Epithelial cell of esophagus (primary cell): ENCODE results near the gene HDAC7.
A peak's percentile ranks its signal among the peaks of the same experiment; 100 is the strongest.
"Not testable (repeated sequence)": the region's sequence is repeated elsewhere in the genome, so short reads cannot be mapped to it uniquely, and the experiment has no call there.

Experiments
- DNase-seq: peaks from one replicate; pipeline ENCODE4 v3.0.0; 2010; ENCODE audit warnings: low read depth
- H3K4me3 ChIP-seq: 2 replicates; pipeline ENCODE4 v1.5.1; 2011; ENCODE audit warnings: mild to moderate bottlenecking, low read length, control low read depth
- TF ChIP-seq, protein P1 (sequence below): IDR thresholded peaks from 2 replicates; pipeline ENCODE4 v1.5.1; 2011; ENCODE audit warnings: low read depth, mild to moderate bottlenecking, low read length, control low read depth, inconsistent platforms; ENCODE audit not compliant: insufficient read depth; ENCODE audit errors: missing control alignments

Gene HDAC7

DNA sequence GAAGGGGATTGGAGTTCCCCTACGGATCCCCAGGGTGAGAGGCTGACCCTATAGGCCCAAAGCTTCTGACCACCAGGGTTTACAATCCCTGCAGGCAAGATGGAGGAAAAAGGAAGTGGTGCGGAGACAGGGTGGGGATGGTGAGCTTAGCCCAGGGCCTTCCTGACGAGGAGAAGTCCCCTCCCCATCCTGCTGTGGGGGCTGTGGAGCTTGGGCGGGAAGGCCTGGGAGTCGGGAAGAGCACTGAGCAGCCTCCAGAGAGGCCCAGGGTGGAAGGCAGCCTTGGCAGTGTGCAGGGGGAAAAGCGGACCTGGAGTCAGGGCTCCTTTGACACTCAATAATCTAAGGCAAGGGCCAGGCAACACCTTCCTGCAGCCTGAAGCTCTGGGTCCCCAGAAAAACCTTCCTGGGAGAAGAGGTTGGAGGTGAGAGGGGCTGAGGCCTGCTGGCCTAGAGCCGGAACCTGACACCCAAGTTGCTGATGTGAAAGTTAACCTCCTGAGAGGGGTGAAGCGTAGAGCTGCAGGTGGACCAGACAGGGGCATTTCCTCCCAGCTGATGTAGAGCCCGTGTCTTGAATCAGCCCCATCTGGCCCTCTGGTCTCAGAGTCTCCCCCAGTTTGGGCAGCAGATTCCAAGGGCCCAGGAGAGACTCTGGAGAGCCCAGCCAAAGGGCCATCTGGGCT is 6.0 kb downstream of the HDAC7 start:
- H3K4me3 ChIP-seq: peak overlapping the region; percentile 35
- TF ChIP-seq, protein P1, sequence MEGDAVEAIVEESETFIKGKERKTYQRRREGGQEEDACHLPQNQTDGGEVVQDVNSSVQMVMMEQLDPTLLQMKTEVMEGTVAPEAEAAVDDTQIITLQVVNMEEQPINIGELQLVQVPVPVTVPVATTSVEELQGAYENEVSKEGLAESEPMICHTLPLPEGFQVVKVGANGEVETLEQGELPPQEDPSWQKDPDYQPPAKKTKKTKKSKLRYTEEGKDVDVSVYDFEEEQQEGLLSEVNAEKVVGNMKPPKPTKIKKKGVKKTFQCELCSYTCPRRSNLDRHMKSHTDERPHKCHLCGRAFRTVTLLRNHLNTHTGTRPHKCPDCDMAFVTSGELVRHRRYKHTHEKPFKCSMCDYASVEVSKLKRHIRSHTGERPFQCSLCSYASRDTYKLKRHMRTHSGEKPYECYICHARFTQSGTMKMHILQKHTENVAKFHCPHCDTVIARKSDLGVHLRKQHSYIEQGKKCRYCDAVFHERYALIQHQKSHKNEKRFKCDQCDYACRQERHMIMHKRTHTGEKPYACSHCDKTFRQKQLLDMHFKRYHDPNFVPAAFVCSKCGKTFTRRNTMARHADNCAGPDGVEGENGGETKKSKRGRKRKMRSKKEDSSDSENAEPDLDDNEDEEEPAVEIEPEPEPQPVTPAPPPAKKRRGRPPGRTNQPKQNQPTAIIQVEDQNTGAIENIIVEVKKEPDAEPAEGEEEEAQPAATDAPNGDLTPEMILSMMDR: no peak
- no peak for DNase-seq

DNA sequence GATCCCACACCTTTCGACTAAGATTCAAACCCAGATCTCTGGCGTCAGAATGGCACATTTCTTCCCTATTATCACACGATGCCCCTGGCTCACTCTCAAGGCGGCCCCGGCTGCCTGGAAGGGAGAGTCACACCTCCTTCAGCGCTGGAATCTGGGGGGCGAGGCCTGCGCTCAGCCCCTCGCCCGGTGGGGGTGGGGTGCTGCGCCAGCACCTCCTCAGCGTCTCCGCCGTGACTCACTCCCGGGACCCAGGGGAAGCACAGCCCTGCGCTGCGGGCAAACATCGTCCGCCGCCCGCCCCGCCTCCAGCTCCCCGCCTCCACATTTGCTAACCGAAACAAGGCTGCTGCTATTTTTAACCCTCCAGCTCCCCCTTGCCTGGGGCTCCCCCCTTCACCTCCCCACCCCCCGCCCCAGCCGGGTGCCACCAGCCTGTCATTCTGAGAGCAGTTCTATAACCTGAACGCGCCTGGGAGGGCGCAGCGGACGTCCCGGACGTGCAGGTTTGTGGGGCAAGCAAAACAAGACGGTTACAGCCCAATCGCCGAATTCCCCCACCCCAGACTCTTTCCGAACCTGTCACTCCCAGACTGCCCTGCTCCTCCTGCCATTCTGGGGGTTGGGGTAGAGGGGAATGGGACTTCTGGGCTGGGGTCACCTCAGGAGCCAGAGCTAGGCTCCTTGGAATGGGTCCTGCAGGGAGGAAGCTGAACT is 6.7 kb downstream of the HDAC7 start:
- peak; percentile 83 for DNase-seq
- TF ChIP-seq, protein P1: no peak
- H3K4me3 ChIP-seq: peak overlapping the region; percentile 35

DNA sequence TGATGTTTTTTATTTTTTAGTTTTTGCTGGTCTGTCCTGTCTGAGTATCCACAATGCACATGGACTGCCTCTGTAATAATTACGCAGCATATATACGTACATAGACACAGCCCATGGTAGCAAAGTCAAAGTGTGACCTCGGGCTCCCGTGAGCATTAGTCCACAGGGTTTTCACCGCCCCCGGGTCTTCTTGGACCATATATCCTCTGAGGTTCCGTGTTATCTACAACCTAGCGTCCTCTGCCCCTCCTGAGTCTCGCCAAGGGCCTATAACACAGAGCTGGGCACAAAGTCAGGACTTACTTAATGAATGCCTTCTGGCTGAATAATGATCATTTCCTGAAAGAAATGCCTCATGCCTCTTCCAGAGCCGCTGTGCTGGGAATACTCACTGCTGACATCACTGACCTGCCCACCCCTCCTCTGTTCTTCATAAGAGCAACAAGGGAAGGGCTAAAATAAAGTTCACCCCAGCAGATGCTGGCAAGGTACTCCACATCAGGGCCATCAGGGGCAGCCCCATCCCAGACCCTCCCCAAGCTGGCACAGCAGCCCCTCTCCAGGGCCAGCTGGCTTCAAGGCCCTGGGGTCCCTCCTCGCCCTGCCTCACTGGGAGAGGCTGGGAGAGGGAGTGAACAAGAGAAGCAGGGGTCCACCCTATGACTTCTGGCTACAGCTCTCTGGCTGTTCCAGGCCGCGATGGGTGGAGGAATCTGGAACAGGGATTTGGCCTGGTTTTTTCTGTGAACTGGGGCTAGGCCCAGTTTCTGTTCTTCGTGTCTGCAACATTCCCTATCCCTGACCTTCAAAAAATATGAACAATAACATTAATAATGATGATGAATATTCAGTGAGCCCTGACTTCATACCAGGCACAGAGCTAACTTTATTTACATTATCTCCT is 7.9 kb downstream of the HDAC7 start:
- peak; percentile 65 for DNase-seq
- H3K4me3 ChIP-seq: no peak overlapping the region
- TF ChIP-seq, protein P1: no peak

DNA sequence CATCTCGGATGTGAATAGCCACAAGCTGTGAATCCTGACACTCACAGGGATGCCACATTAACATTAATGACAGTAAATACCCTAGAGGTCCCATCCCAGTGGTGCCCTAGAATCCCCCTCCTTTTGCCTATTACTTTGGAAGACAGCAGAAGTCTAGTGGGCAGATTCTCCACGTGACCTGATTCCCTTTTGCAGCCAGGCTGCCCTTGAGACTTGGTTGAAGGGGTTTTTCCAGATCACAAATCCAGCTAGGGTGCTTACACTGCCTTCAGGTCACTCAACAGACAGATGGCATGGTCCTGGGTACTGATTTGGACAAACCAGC is 8.7 kb downstream of the HDAC7 start:
- TF ChIP-seq, protein P1: no peak
- DNase-seq: no peak
- no peak overlapping the region for H3K4me3 ChIP-seq

DNA sequence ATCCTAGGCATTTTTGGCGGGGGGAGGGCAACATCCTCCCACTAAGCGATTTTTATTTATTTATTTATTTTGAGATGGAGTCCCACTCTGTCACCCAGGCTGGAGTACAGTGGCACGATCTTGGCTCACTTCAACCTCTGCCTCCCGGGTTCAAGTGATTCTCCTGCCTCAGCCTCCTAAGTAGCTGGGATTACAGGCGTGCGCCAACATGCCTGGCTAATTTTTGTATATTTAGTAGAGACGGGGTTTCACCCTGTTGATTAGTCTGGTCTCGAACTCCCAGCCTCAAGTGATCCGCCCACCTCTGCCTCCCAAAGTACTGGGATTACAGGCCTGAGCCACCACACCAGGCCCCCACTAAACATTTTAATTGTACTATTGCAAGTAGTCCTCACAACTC is 10.2 kb downstream of the HDAC7 start:
- not testable (repeated sequence) for H3K4me3 ChIP-seq, DNase-seq

DNA sequence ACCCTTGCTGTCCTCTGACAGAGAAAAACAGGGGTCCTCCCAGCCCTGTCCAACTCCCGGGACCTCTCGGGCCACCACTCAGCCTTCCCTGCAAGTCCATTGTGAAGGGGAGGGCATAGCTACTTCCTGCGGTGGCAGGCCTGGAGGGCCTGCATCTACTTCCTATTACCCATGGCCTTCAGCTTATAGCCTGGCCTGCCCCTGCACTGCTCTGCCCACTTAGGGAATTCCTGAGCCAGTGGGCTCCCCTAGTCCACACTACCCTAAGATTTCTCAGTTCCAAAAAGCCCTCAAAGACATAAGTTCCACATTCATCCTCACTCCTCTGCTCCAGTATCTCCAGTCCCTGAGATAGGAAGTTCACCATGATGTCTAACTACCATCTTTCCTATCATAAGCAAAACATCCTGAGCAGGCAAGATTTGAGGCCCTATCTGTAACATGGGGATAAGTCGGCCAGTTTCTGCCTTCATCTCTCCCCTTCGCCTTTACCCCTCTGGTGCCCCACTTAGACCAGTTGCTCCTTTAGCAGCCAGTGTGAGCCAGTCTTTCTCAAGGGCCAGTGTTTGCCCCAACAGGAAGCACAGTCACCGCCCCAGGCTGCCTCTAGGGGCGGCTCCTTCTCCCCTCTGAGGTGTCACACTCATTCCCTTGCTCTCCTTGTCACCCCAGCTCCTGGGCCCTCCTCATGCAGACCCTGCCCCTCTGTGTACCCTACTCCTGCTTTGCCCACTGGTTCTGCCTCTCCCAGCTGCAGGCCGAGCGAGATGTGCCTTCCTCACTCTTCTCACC is 10.9 kb downstream of the HDAC7 start:
- TF ChIP-seq, protein P1: peak; percentile 10
- DNase-seq: peak; percentile 71
- H3K4me3 ChIP-seq: no peak overlapping the region

DNA sequence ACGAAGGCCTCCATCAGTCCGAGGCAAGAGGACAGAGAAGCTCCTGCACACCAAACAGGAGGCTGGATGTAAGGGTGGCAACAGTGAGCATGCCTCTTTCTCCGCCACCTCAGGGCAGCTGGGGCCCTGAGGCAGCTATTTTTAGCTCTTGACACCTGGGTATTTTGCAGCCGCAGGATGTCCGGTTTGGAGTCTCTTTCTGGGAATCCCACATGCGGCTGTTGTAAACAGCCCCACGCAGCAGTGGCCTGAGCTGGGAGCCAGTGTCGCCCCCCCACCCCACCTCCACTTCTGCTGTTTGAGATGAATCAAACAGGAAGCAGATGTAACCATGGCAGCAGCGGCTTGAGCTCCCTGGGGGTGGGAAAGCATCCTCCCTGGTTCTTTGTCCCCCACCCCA is 11.7 kb downstream of the HDAC7 start:
- H3K4me3 ChIP-seq: no peak overlapping the region
- DNase-seq: no peak
- TF ChIP-seq, protein P1: no peak
